Stimulated activated CD4-positive, alpha-beta T cell treated with anti-CD3 and anti-CD28 coated beads, TNF-alpha, amount 100 ng/mL, for 48 hours (primary cell): ENCODE results near the gene RRP15.

Source experiments
- DNase-seq, 3 donors: peaks; one replicate each; pipeline ENCODE4 v3.0.0-alpha.2; 2020; ENCODE audit warnings: low read depth in 3 of 3

RRP15 gene

DNA sequence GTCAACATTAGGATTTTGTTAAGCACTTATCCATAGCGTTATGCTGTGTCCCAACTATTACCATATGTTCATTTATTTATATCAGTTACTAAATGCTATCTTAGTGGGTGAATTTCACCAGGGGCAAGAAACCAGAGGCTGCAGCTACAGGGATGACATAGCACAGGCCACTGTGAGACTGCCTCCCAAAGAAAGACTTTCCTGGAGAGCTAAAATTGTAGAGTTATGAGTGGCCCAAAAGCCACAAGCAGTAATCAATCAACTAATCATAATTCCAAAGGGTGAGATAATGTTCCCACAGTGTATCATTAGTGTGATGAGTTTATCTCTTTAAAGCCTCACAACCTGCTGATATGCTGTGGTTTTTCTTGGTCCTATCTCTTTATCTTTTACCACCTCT is 56.2 kb downstream of the RRP15 start:
- no peak for DNase-seq

DNA sequence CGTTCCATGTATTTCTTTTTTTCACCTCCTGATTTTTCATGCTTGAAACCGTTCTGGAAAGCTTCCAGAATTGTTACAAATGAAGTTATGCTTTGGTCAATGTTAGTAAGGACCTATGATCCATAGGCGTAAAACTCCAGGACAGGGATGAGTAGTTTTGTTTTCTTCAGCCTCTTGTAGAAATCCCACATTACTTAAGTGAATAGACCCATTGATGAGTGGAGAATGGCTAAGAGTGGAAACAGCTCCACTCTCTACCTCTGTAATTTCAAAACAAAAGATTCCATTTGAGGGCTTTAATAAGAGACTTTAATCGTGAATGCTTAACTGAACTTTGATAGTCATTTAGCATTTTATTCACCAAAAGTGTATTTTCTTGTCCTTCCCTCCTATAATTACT is 57.0 kb downstream of the RRP15 start:
- DNase-seq: no peak

GRCh38 chr1:218344814-218345672 is 60.0 kb downstream of the RRP15 start, which contains the start of gene TGFB2:
Gene TGFB2 (plus strand): TSS chr1:218345336. CDS start chr1:218346702, 1,366 bp downstream.
- no peak for DNase-seq

- DNase-seq: peak in 1 of 3 donors; percentile 25
These were observed 60.7 kb downstream of the RRP15 start for GRCh38 chr1:218345673-218346390.

DNA sequence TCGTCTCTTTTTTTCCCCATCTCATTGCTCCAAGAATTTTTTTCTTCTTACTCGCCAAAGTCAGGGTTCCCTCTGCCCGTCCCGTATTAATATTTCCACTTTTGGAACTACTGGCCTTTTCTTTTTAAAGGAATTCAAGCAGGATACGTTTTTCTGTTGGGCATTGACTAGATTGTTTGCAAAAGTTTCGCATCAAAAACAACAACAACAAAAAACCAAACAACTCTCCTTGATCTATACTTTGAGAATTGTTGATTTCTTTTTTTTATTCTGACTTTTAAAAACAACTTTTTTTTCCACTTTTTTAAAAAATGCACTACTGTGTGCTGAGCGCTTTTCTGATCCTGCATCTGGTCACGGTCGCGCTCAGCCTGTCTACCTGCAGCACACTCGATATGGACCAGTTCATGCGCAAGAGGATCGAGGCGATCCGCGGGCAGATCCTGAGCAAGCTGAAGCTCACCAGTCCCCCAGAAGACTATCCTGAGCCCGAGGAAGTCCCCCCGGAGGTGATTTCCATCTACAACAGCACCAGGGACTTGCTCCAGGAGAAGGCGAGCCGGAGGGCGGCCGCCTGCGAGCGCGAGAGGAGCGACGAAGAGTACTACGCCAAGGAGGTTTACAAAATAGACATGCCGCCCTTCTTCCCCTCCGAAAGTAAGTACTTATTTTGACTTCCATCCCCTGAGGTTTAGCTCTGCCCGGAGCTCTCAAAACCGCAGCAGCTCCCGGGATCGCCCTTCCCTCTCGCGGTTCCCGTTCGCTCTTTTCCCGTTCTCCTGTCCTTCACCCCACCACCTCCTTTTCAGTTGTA is 61.5 kb downstream of the RRP15 start:
- DNase-seq: no peak

DNA sequence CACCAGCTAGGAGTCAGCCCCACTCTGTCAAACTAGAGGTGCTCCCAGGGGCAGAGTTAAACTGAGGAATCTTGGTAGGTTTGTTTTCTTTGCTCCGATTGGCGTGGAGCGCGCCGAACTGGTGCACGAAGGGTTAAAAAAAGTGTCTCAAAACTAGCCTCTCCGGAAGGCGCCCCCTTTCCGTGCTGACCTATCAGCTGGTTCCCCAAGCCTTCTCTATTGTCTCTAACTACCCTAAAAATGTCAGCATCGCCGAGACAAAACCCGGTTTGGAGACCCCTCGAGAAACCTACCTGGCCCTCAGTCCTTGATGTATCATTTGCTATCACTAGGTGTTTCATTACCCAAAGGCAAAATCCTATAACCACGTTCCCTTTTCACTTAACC is 62.2 kb downstream of the RRP15 start:
- no peak for DNase-seq

DNA sequence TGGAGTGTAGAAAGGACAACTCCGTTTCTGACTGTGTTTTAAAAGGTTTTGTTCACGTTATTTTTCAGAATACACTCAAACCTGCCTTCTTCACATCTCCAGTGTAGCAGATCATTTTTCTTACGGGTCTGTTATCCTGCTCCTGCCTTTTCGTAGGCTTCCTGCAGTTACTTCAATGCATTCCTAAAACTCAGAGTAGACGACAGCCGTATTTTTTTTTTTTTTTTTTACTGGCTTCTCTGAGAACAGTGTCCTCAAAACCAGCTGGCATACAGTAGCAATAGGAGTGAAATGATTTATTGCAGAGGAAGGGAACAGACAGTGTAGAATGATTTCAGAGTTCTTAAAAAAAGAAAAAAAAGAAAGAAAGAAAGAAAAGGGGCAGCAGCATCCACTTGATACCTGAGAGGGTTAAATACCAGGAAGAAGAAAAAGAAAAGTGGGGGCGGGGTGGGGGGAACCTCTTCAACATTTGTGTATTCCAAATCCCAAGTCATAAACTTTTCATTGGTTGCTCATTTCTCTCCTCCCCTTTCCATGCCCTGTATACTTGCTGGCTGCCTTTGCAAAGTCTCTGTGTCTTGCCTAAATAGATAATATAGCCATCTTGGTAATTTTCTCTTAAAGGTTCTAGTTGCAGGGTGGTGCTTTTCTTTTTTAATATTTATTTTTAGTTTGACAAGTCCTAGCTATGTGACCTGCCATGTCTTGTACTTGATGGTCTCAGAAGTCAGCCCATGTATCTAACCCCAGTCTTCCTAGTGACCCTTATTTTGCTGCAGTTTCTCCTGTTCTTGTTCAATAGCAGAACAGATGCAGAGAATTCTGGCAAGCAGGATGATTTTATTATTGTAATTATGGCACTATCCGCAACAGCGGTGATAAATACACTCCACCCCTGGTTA is 62.9 kb downstream of the RRP15 start:
- DNase-seq: no peak

DNA sequence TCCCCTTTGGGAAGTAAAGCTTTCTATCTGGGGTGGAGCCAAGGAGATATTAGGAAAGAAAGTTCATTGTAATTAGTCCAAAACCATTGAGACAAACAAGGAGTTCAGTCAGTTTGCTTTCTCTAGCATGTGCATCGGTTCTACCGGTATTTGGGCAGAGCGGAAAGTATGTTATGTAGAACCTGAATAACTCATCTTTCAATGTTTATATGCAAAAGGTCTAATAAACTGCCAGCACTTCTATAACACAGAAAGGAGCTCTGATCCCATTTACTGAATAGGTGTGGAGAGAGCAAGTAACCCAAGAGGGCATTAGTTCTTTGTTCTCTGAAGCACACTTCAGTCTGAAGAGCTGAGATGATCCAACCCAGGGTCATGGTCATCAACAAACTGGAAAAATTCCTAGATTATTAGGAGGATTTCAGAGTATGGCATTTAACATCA is 63.6 kb downstream of the RRP15 start:
- DNase-seq: no peak

DNA sequence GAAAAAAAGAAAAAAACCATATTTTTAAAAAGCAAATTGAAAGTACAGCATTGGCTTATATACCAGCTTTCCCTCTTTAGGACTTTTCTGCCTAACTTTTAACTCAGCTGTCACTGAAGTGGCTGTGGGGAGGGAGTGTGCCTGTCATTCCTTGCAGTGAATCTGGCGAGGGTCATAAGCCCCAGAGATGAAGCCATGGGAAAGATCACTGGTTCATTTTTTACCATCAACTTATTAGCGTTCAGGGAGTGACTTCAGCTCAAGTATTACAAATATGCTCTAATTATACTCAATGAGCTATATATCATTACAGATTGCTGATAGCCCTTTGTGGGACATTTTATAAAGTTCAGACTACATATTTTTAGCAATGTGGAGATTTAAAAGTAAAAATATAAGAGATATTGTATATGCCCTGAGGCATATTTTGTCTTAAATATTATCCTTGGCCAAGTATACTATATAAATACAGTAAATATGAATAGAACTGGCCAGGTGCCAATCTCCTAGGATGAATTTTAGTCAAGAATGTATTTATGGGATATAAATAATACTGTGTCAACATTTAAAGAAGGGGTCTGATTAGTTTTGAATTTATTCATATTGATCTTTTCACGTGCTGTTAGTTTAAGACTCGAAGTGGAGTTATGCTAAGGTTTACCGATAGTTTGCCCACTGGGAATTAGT is 64.4 kb downstream of the RRP15 start:
- no peak for DNase-seq

DNA sequence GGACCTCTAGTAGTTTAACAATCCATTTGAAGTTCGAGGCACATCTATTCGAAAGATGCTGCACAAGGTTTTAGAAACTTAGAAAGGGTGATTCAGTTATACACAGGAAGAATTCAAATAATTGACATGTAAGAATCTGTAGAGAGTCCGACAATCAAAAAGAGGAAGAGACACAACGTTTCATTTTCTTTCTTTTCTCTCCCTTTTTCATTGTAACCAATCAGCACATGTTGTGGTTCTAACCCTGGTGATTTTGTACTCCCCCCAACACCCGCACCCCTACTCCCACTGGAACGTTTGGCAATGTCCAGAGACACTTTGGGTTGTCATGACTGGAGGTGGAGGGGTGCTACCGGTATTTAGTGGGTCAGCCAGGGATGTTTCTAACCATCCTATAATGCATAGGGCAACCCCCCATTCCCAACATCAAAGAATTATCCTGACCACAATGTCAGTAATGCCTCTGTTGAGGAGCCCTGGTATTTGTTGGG is 65.0 kb downstream of the RRP15 start:
- no peak for DNase-seq

DNA sequence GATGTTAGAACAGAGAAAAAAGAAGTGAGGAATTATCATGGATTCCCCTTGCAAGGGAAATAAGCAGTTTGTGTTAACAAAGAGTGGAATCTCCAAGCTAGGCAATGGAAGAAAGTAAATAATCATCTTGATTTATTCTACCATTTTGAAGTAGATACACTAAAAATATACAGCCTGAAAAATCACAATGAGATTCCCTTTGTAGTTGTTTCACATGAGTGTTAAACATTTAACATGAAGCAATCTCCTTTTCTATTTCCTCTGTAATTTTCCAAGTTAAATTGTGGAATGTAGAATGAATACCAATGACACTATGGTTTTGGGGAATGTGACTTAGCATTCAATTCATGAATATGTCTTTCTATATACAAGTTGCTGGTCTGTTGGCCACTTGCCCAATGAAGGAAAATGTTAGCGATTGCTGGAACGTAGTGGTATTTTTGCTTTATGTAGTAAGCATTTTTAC is 65.7 kb downstream of the RRP15 start:
- DNase-seq: no peak

DNA sequence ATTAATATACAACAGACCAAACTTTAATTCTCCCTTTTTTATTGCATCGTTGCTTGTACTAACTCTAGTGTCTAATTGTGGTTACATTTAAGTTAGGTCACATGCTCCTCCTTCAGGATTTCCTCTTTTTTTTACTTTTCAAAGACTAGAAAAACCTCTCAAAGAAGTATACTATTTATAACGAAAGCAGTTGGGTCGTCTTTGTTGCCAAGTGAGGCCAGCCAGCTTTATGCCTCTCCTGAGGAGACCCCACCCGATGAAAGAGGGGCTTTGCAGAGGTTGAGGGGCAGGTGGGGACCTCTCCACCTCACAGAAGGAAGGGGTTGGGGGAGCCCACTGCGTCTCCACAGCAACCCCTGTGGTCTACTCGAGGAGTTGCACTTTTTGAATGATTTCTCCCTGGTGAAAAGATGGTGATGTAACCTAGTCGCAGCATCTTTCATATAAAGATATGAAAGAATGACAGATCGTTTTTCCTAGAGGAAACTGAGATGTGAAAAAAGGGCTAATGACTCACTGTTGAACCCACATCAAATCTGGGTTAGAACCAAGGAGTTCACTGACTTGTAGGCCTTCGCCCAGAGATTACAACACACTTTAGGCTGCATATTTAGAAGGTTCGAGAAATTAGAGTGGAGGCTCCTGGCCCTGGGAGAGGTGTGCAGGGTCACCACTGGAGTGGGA is 66.4 kb downstream of the RRP15 start:
- no peak for DNase-seq

GRCh38 chr1:218352075-218352438 is 67.0 kb downstream of the RRP15 start:
- no peak for DNase-seq

- DNase-seq: no peak
These were observed 68.6 kb downstream of the RRP15 start for GRCh38 chr1:218353656-218354055.

- no peak for DNase-seq
These were observed 70.2 kb downstream of the RRP15 start for GRCh38 chr1:218355278-218355677.

- no peak for DNase-seq
These were observed 72.3 kb downstream of the RRP15 start for GRCh38 chr1:218357211-218357892.

GRCh38 chr1:218357893-218358232 is 72.8 kb downstream of the RRP15 start:
- no peak for DNase-seq

DNA sequence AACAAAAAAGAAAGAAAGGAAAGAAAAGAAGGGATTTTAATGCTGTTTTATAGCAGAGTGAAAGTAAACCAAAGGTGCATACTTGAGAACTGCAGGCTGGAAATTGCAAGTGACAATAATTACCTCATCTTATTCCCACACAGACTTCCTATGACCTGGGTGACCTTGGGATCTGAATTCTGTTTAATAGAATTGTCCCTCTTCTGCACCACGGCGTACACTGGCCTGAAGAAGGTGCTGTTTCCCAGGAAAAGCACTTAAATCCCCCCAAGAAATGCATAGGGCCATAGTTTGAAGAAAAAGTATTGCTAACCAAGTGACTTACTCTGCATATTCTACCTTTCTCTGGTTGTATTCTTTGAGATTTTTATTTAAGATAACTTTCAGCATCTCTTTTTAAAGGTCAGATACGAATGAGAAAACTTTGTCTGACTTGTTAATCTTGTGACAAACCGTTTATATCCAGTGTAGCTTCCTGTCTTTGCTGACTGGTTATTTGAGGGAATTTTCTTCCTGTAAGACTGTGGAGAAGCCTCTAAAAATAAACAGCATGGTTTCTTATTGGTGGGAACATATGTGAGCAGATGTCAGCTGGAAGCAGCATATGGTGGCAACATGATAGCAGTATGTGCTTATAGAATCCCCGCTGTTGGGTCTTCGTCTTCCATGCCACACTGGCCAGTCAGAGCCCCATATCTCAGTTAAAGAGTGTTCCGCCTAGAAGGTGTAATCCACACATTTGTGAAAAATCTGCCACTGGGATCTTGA is 76.4 kb downstream of the RRP15 start:
- DNase-seq: no peak
